Measurements from ENCODE around the gene OR2L3. TPM values are rescaled to one million over a fixed set of nuclear protein-coding genes. Genes with fewer than 3 reads are reported as not detected.

The OR2L3 gene, protein sequence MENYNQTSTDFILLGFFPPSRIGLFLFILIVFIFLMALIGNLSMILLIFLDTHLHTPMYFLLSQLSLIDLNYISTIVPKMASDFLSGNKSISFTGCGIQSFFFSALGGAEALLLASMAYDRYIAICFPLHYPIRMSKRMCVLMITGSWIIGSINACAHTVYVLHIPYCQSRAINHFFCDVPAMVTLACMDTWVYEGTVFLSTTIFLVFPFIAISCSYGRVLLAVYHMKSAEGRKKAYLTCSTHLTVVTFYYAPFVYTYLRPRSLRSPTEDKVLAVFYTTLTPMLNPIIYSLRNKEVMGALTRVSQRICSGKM
- total RNA-seq (2022; extraction: Qiagen RNA extraction) = not detected in 5 replicates

GRCh38 chr1:248046536-248046935, at the start of gene OR2L3:
Gene OR2L3 (plus strand): TSS chr1:248046836. CDS start chr1:248060682, 13,846 bp downstream.

DNA sequence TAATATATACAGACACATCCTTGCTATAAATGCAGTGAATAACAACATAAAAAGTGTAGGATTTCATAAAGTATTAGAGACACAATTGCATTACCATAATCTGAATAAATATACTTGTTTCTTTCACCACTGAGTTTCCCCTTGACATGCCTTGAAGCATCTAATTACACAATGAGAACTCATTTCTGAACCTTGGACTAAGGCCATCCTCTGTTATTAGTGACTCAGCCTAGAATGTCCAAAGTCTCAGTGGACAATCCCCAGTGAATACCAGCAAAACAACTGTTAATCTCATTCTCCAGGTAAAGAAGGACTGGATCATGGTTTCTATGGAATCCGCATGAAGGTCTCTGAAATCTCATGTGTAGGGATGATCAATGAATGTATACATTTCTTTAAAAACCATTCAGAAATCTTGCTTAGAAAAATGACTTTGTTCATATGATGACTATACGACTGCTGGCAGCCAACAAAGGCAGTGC, 33.4 kb upstream of the OR2L3 start, which contains the start of gene OR2L5:
Gene OR2L5, plus strand, starts transcription at position 432 of the 482 bp plus-strand sequence. CDS start 8,288 bp downstream, outside the sequence.

DNA sequence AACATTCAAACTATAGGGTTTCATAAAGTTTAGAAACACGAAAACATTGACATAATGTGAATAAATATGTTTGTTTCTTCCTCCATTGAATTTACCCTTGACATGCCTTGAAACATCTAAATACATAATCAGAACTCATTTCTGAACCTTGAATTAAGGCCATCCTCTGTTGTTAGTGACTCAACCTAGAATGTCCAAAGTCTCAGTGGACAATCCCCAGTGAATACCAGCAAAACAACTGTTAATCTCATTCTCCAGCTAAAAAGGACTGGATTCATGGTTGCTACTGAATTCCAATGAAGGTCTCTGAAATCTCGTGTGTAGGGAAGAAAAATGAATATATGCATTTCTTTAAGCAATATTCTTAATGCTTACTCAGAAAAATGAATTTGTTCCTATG, 16.9 kb upstream of the OR2L3 start, which contains the start of gene OR2L2:
Gene OR2L2, plus strand, starts transcription at position 301 of the 400 bp plus-strand sequence. CDS start 8,198 bp downstream, outside the sequence.

DNA sequence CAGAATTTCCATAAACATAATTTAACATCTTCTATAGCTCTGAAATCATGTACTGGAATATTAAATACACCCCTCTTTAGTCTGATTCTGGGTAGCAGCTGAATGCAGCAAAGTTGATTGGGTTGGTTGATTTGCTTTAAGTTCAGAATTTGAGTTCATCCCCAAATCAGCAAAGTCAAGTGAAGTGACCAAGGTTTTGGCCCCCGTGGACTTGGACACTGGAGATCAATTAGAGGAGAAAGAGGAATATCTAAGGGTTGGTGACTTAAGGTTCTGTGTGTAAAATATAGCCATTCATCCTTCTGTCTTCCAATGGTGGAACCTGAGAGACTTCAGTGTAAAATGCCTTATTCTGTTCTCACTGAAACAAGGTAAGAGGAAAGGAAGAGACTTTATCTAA, 48.2 kb downstream of the OR2L3 start, which contains the start of gene OR2L13:
Gene OR2L13, plus strand, starts transcription at position 301 of the 400 bp plus-strand sequence. CDS start 4,192 bp downstream, outside the sequence.

Other genes starting within 250 kb of the OR2L3 start
- not detected in 5 replicates for gene OR14A16, start 222.7 kb upstream of the OR2L3 start, total RNA-seq (2022; extraction: Qiagen RNA extraction)
- gene OR11L1, start 204.9 kb upstream of the OR2L3 start, total RNA-seq (2022; extraction: Qiagen RNA extraction) = not detected in 5 replicates
- gene TRIM58, start 189.6 kb upstream of the OR2L3 start, total RNA-seq (2022; extraction: Qiagen RNA extraction) = not detected in 5 replicates
- gene OR2W3, start 151.2 kb upstream of the OR2L3 start, total RNA-seq (2022; extraction: Qiagen RNA extraction) = not detected in 5 replicates
- not detected in 5 replicates for gene OR2T8, start 126.6 kb upstream of the OR2L3 start, total RNA-seq (2022; extraction: Qiagen RNA extraction)
- gene OR2AJ1, start 121.9 kb upstream of the OR2L3 start, total RNA-seq (2022; extraction: Qiagen RNA extraction) = not detected in 5 replicates
- not detected in 5 replicates for gene OR2L8, start 98.0 kb upstream of the OR2L3 start, total RNA-seq (2022; extraction: Qiagen RNA extraction)
- not detected in 5 replicates for gene OR2AK2, start 81.6 kb upstream of the OR2L3 start, total RNA-seq (2022; extraction: Qiagen RNA extraction)
- gene OR2L5, start 33.2 kb upstream of the OR2L3 start, total RNA-seq (2022; extraction: Qiagen RNA extraction) = not detected in 5 replicates
- not detected in 5 replicates for gene OR2L2, start 16.8 kb upstream of the OR2L3 start, total RNA-seq (2022; extraction: Qiagen RNA extraction)
- gene OR2L13, start 48.3 kb downstream of the OR2L3 start, total RNA-seq (2022; extraction: Qiagen RNA extraction) = not detected in 5 replicates
- not detected in 5 replicates for gene OR2M5, start 98.3 kb downstream of the OR2L3 start, total RNA-seq (2022; extraction: Qiagen RNA extraction)
- gene OR2M2, start 128.0 kb downstream of the OR2L3 start, total RNA-seq (2022; extraction: Qiagen RNA extraction) = not detected in 5 replicates
- gene OR2M3, start 150.4 kb downstream of the OR2L3 start, total RNA-seq (2022; extraction: Qiagen RNA extraction) = not detected in 5 replicates
- not detected in 5 replicates for gene OR2M4, start 184.6 kb downstream of the OR2L3 start, total RNA-seq (2022; extraction: Qiagen RNA extraction)
- not detected in 5 replicates for gene OR2T33, start 231.1 kb downstream of the OR2L3 start, total RNA-seq (2022; extraction: Qiagen RNA extraction)

Data from A549 treated with Mapracorat at 1 μM for 4 hours (cell line).